Activated naive CD8-positive, alpha-beta T cell (primary cell): ENCODE measurements around the gene ITPK1.

Experiments used
- H3K27ac Mint-ChIP-seq: one replicate; pipeline ENCODE4 v1.8.0; 2021; ENCODE audit warnings: mixed read lengths
- H3K27me3 Mint-ChIP-seq: one replicate; pipeline ENCODE4 v1.8.0; 2021; ENCODE audit warnings: mixed read lengths
- H3K36me3 Mint-ChIP-seq: one replicate; pipeline ENCODE4 v1.8.0; 2021; ENCODE audit warnings: mixed read lengths
- H3K4me1 Mint-ChIP-seq: one replicate; pipeline ENCODE4 v1.8.0; 2021; ENCODE audit warnings: low read depth, mixed read lengths
- H3K4me3 Mint-ChIP-seq: one replicate; pipeline ENCODE4 v1.8.0; 2021; ENCODE audit warnings: mild to moderate bottlenecking, mixed read lengths
- H3K9me3 Mint-ChIP-seq: one replicate; pipeline ENCODE4 v1.8.0; 2021; ENCODE audit warnings: low read depth, mixed read lengths

ITPK1 gene

DNA sequence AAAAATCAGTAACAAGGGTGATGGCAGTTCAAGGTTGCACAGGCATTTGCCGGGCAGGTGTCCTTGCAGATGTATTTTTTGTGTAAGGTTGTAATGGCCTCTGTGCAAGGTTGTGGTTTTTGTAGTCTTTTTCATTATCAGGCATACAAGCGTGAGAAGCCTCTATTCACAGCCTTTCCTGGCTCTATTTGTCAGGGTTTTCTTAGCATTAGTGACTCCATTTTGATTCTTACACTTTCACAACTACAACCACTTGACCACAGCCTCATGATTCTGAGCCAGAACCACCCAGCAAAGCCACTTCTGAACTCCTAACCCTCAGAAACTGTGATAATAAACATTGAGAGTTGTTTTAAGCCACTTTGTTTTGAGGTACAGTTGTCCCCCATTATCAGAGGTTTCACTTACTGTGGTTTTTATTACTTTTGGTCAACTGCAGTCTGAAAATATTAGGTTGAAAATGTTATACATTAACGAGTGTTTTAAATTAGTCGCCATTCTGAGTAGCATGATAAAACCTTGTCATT lies 220.3 kb downstream of the ITPK1 start:
- no peak overlapping the region for H3K4me3 Mint-ChIP-seq
- H3K27me3 Mint-ChIP-seq: peaks cover 3% of the 10 kb centered on the region
- peaks cover 28% of the 10 kb centered on the region for H3K4me1 Mint-ChIP-seq
- H3K9me3 Mint-ChIP-seq: peaks cover 9% of the 10 kb centered on the region
- H3K27ac Mint-ChIP-seq: no peak overlapping the region
- H3K36me3 Mint-ChIP-seq: peaks cover 6% of the 10 kb centered on the region

DNA sequence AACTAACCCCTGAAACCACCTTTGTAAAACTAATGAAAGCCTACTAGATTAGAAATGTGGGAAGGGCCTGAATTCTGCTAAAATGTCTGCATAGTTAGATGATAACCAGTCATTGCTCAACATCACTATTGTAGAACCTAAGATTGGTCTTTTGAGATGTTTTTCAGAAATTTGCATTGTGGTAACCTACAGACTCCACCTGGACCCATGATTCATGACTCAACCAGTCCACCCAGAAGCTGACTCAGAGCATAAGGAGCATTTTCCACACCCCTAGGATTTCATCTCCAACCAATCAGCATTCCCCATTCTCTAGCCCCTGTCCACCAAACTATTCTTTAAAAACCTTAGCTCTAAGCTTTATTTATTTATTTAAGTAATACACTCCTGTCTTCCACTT lies 223.1 kb downstream of the ITPK1 start:
- peaks cover 6% of the 10 kb centered on the region for H3K36me3 Mint-ChIP-seq
- H3K27me3 Mint-ChIP-seq: peaks cover 4% of the 10 kb centered on the region
- H3K27ac Mint-ChIP-seq: no peak overlapping the region
- peaks cover 14% of the 10 kb centered on the region for H3K4me1 Mint-ChIP-seq
- peaks cover 9% of the 10 kb centered on the region for H3K9me3 Mint-ChIP-seq
- no peak overlapping the region for H3K4me3 Mint-ChIP-seq

DNA sequence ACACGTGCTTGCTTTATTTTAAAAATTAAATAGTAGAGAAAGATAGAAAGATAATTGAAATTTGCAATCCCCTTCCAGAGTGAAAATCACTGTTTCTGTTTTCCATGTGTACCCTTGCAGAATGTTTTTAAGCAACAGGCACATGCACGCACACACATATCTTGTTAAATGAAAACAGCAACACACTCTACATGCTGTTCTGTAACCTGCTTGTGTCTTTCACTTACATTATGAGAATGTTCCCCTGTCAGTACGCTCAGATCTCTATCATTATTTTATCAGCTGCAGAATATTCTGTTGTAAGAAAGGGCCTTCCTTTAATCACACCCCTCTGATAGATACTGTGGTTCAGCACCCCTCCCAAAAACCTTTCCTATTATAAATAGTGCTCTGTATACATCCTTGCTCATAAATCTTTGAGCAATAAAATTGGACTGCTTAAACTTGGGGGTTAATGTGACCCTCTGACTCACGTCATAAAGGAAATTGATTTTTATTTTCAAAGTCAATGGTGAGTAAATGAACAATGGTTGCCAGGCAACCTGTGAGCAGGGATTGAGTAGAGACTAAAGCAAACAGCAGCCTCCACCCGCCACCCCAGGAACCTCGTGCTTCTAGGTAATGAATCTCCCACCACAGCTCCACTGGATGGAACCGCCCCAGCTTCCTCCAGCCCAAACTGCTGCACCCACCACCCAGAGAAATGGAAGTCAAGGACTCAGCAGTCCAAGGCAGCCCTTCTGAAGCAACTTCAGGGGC lies 224.7 kb downstream of the ITPK1 start:
- Mint-ChIP-seq H3K36me3 (peaks cover 6% of the 10 kb centered on the region), H3K9me3 (peaks cover 9% of the 10 kb centered on the region), H3K4me3 (no peak overlapping the region), H3K27me3 (peaks cover 4% of the 10 kb centered on the region), H3K27ac (no peak overlapping the region), H3K4me1 (peaks cover 9% of the 10 kb centered on the region)

DNA sequence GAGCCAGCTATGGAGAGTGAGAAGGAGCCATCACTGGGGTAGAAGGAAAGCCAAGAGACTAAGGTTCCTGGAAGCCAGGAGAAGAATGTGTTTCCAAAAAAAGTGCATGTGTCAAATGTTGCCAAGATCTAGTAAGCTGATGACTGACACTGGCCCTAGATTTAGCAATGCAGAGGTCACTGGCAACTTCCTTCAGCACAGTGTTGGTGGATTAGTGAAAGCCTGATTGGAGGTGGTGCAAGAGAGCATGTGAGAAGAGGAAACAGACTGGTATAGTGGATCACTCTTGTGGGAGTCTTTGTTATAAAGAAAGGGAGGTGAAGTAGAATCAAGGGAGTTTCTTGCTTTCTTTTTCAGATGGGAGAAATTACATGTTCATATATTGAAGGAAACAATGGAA lies 226.8 kb downstream of the ITPK1 start:
- Mint-ChIP-seq H3K9me3 (peaks cover 9% of the 10 kb centered on the region), H3K4me3 (no peak overlapping the region), H3K4me1 (peaks cover 9% of the 10 kb centered on the region), H3K36me3 (peaks cover 6% of the 10 kb centered on the region), H3K27ac (no peak overlapping the region), H3K27me3 (peaks cover 4% of the 10 kb centered on the region)

- Mint-ChIP-seq H3K36me3 (no peaks in the 10 kb centered on the region), H3K4me3 (no peak overlapping the region), H3K4me1 (peaks cover 5% of the 10 kb centered on the region)
Measured at GRCh38 chr14:92887157-92887556, 228.6 kb downstream of the ITPK1 start.

More at GRCh38 chr14:92887157-92887556, 228.6 kb downstream of the ITPK1 start:
- H3K27me3 Mint-ChIP-seq: peaks cover 4% of the 10 kb centered on the region
- H3K27ac Mint-ChIP-seq: no peak overlapping the region
- no peaks in the 10 kb centered on the region for H3K9me3 Mint-ChIP-seq
